HUES64 (cell line): ENCODE results near the gene STEAP1B.

Source experiments
- H3K27ac ChIP-seq: 2 replicates; pipeline ENCODE4 v1.7.0; 2013; ENCODE audit warnings: low read depth, low read length, inconsistent platforms
- H3K27me3 ChIP-seq: 2 replicates; pipeline ENCODE4 v1.6.1; 2013; ENCODE audit warnings: mild to moderate bottlenecking, low read length; ENCODE audit not compliant: insufficient read depth
- H3K36me3 ChIP-seq: 2 replicates; pipeline ENCODE4 v1.6.1; 2013; ENCODE audit warnings: mild to moderate bottlenecking, low read length; ENCODE audit not compliant: insufficient read depth
- H3K4me1 ChIP-seq: 2 replicates; pipeline ENCODE4 v1.6.1; 2013; ENCODE audit warnings: mild to moderate bottlenecking, low read length, moderate library complexity; ENCODE audit not compliant: insufficient read depth
- H3K4me3 ChIP-seq: 2 replicates; pipeline ENCODE4 v1.5.1; 2013; ENCODE audit warnings: mild to moderate bottlenecking, low read length, moderate library complexity
- H3K9ac ChIP-seq: 2 replicates; pipeline ENCODE4 v1.6.1; 2013; ENCODE audit warnings: mild to moderate bottlenecking, low read depth, low read length
- H3K9me3 ChIP-seq: 2 replicates; pipeline ENCODE4 v1.6.1; 2013; ENCODE audit warnings: low read depth, low read length; ENCODE audit not compliant: insufficient read depth
- WGBS: fragments of 150-250, 120-280 bp; methylation state at CpG from one replicate; pipeline ENCODE4 v1.1.7; 2013; ENCODE audit warnings: missing lambda C conversion rate; 5-methylcytosine and 5-hydroxymethylcytosine counted together

STEAP1B gene

DNA sequence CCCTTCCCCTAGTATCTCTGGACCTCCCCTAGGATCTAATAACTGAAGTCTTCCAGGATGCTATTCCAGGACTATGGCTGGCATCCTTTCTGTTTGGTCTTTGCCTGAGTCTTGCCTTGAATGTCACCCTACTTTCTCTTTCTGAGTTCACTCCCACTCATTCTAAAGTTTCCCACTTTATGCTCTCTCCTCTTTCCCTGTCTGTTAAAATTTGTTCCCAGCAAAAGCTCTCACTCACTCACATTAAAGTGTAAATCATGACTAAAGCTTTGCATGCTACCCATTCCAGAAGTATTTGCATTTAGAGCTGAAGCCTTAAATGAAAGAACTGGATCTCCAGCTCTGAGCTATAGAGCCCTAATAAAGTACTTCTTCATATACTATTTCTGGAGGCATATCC lies 100.9 kb downstream of the STEAP1B start:
- no peak overlapping the region for H3K27ac ChIP-seq
- H3K4me1 ChIP-seq, result peaks cover 4% of the 10 kb centered on the region; the same call in 1 of the 2 replicates
- no peak overlapping the region for H3K4me3 ChIP-seq
- no peaks in the 10 kb centered on the region for H3K9me3 ChIP-seq
- H3K27me3 ChIP-seq, result no peaks in the 10 kb centered on the region
- no peaks in the 10 kb centered on the region for H3K36me3 ChIP-seq
- no peak overlapping the region for H3K9ac ChIP-seq

- Histone ChIP-seq H3K4me3 (no peak overlapping the region), H3K36me3 (no peaks in the 10 kb centered on the region), H3K9ac (no peak overlapping the region), H3K4me1 (peaks cover 4% of the 10 kb centered on the region; the same call in 1 of the 2 replicates), H3K27ac (no peak overlapping the region), H3K9me3 (no peaks in the 10 kb centered on the region), H3K27me3 (no peaks in the 10 kb centered on the region)
- 76% methylated on average over 5 of the region's 5 CpGs for WGBS
These were observed 102.0 kb downstream of the STEAP1B start for GRCh38 chr7:22397981-22398380.

GRCh38 chr7:22395222-22395621 lies 104.8 kb downstream of the STEAP1B start:
- Histone ChIP-seq H3K36me3 (no peaks in the 10 kb centered on the region), H3K4me1 (peaks cover 4% of the 10 kb centered on the region; the same call in 1 of the 2 replicates), H3K9me3 (no peaks in the 10 kb centered on the region), H3K27ac (no peak overlapping the region), H3K9ac (no peak overlapping the region), H3K4me3 (no peak overlapping the region), H3K27me3 (no peaks in the 10 kb centered on the region)
- WGBS, result 71% methylated on average over 6 of the region's 6 CpGs

GRCh38 chr7:22394739-22395138 lies 105.2 kb downstream of the STEAP1B start:
- WGBS, result 96% methylated on average over 3 of the region's 3 CpGs
- Histone ChIP-seq H3K9me3 (no peaks in the 10 kb centered on the region), H3K27me3 (no peaks in the 10 kb centered on the region)

DNA sequence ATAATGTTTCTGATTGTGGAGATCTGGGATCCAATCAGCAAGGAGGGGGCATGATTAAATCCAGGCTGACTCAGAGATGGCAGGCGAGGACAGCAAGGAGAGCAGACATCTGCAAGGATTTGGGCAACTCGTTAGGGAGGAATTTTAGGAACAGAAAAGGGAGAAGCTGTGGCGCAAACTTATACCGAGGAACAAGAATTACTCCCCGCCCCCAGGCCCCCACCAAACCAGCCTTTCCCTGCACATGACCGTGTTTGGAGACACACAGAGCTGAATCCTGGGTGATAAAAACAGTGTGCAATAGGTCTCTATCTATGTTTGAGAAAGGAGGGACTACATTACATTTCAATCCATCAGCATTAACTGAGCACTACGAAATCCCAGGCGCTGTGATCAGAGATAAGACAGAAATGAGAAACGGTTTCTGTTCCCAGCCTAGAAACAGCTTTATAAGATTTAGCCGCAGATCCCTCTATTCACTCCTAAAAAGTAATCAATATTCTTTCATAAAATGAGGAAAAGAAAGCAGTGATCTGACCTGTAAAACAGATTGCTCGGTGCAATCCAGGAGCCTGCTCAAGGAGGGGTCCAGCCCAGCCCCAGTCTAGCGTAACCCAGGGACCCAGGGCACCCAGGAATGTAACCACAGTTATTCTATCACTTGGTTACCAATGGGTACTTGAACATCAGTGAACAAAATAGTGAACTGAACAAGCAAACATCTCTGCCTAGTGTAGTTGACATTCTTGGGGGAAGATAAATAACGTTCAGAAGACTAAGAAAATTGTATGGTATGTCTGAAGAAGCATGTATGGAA lies 105.9 kb downstream of the STEAP1B start:
- Histone ChIP-seq H3K9ac (no peak overlapping the region), H3K4me1 (peaks cover 2% of the 10 kb centered on the region; the same call in 1 of the 2 replicates), H3K27ac (no peak overlapping the region), H3K27me3 (no peaks in the 10 kb centered on the region), H3K36me3 (no peaks in the 10 kb centered on the region), H3K9me3 (no peaks in the 10 kb centered on the region), H3K4me3 (no peak overlapping the region)
- WGBS, result 79% methylated on average over 13 of the region's 13 CpGs

More at GRCh38 chr7:22394739-22395138, 105.2 kb downstream of the STEAP1B start:
- peaks cover 4% of the 10 kb centered on the region; the same call in 1 of the 2 replicates for H3K4me1 ChIP-seq
- H3K27ac ChIP-seq, result no peak overlapping the region
- no peak overlapping the region for H3K4me3 ChIP-seq
- no peaks in the 10 kb centered on the region for H3K36me3 ChIP-seq
- H3K9ac ChIP-seq, result no peak overlapping the region

DNA sequence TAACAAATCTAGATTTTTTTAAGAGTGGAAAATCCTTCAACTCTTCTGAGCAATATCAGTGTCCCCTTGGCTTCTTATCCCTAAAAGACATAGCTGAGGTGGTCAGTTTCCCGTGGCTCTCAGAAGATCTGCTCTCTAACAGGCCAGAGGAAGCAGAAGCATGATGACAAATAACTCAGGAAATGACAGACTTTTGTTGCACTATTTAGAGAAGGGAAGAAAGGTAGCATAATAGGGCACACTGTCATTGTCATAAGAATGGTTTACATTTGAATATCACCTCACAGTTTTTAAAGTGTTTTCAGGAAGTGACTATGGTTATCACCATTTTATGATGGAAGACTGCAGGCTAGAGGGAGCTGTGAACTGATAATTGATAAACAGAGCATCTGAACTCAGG lies 109.5 kb downstream of the STEAP1B start:
- 50% methylated on average over 1 of the region's 1 CpG for WGBS
- H3K4me1 ChIP-seq, result no peaks in the 10 kb centered on the region
- H3K9me3 ChIP-seq, result no peaks in the 10 kb centered on the region
- H3K4me3 ChIP-seq, result no peak overlapping the region
- H3K36me3 ChIP-seq, result no peaks in the 10 kb centered on the region
- H3K27ac ChIP-seq, result no peak overlapping the region
- no peaks in the 10 kb centered on the region for H3K27me3 ChIP-seq
- H3K9ac ChIP-seq, result no peak overlapping the region

DNA sequence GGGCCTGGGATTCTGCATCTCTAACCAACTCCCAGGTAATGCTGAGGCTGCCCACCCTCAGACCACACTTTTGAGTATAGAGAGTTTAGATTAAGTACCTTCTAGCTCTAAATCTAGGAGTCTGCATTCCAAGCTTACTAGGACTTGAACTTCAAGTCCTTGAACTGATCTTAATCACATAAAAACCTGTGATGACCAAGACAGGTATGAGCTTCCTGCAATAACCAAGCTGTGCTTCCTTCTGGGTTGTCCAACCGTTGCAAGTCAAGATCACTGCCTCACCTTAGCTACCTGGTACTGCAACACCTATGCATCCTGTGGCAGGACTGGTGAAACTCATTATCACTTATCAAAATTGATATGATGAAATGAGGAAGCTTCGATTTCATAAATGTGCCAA lies 110.1 kb downstream of the STEAP1B start:
- Histone ChIP-seq H3K27ac (no peak overlapping the region), H3K4me1 (no peaks in the 10 kb centered on the region), H3K9me3 (no peaks in the 10 kb centered on the region), H3K4me3 (no peak overlapping the region), H3K9ac (no peak overlapping the region), H3K36me3 (no peaks in the 10 kb centered on the region), H3K27me3 (no peaks in the 10 kb centered on the region)
- WGBS, result 100% methylated on average over 2 of the region's 2 CpGs

DNA sequence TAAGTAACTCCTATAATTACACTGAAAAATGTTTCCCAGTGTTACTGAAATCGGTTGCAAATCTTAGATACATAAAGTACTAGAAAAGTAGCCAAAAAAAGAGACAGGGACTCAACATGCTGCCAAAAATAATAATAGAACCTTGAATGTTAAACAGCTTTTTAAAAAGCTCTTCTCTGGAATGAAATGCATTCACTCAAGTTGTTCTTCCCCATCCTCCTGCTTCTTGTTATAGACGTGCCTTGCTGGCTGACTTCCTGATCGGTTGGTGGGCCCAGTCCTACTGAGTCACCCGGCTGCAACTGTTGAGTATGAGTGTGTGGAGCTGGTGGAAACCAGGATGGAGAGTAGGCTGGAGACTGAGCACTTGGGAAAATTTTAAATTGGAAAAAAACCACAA lies 112.4 kb downstream of the STEAP1B start:
- WGBS, result 88% methylated on average over 4 of the region's 4 CpGs
- H3K27me3 ChIP-seq, result no peaks in the 10 kb centered on the region
- H3K4me3 ChIP-seq, result no peak overlapping the region
- H3K9me3 ChIP-seq, result no peaks in the 10 kb centered on the region
- H3K27ac ChIP-seq, result no peak overlapping the region
- H3K4me1 ChIP-seq, result peaks cover 1% of the 10 kb centered on the region; the same call in 1 of the 2 replicates
- no peaks in the 10 kb centered on the region for H3K36me3 ChIP-seq
- H3K9ac ChIP-seq, result no peak overlapping the region

DNA sequence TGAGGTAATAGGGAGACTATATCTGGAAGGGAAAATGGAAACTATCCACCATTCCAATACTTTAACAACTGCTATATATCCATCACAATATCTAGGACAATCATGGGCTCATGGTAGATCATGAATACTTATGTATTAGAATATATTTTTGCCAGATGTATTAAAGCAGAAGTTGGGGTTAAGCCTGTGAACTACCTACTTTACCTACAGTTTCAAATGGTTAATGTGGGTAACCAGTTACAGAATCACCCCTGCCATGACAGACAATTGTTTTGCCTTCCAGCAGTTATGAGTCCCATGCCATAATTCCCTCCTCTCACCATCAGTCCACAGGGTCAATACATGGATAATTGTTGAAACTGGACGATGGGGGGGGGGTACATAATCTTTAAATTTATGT lies 113.1 kb downstream of the STEAP1B start:
- WGBS, result no CpG with 5 or more reads among the region's 1 CpG
- H3K36me3 ChIP-seq, result no peaks in the 10 kb centered on the region
- no peak overlapping the region for H3K9ac ChIP-seq
- no peaks in the 10 kb centered on the region for H3K27me3 ChIP-seq
- H3K27ac ChIP-seq, result no peak overlapping the region
- H3K4me3 ChIP-seq, result no peak overlapping the region
- peaks cover 3% of the 10 kb centered on the region; the same call in 1 of the 2 replicates for H3K4me1 ChIP-seq
- H3K9me3 ChIP-seq, result no peaks in the 10 kb centered on the region

- Histone ChIP-seq H3K4me1 (peaks cover 3% of the 10 kb centered on the region; the same call in 1 of the 2 replicates), H3K4me3 (no peak overlapping the region), H3K9ac (no peak overlapping the region), H3K27ac (no peak overlapping the region), H3K27me3 (no peaks in the 10 kb centered on the region), H3K9me3 (no peaks in the 10 kb centered on the region), H3K36me3 (no peaks in the 10 kb centered on the region)
- WGBS, result 93% methylated on average over 2 of the region's 2 CpGs
These were observed 113.7 kb downstream of the STEAP1B start for GRCh38 chr7:22386206-22386858.

- Histone ChIP-seq H3K36me3 (no peaks in the 10 kb centered on the region), H3K9ac (no peak overlapping the region), H3K4me1 (peaks cover 3% of the 10 kb centered on the region; the same call in 1 of the 2 replicates), H3K27ac (no peak overlapping the region), H3K9me3 (no peaks in the 10 kb centered on the region), H3K27me3 (no peaks in the 10 kb centered on the region), H3K4me3 (no peak overlapping the region)
- 88% methylated on average over 4 of the region's 4 CpGs for WGBS
These were observed 114.7 kb downstream of the STEAP1B start for GRCh38 chr7:22385326-22385725.
